Neural progenitor cell (in vitro differentiated cells): ENCODE results near the gene PLA2G2C.

Source experiments
- CTCF ChIP-seq: fragments of 200-600 bp; sonication (generic); IDR thresholded peaks from 2 replicates; pipeline ENCODE4 v1.5.1; 2017; ENCODE audit warnings: antibody characterized with exemption, mild to moderate bottlenecking
- EZH2phosphoT487 ChIP-seq: fragments of 200-600 bp; sonication (generic); IDR thresholded peaks from 2 replicates; pipeline ENCODE4 v1.6.1; 2017; ENCODE audit warnings: antibody characterized with exemption

- TF ChIP-seq CTCF (no peak), EZH2phosphoT487 (no peak)
Measured at GRCh38 chr1:20148571-20149500, 37.5 kb downstream of the PLA2G2C start.
